ENCODE data around the gene RPP38.

Gene RPP38

GRCh38 chr10:15075421-15075820 is 21.7 kb upstream of the RPP38 start:
- Histone ChIP-seq H3K27ac (ENCODE audit: low read length) (no peak overlapping the region), H3K36me3 (ENCODE audit: control insufficient read depth in 2 of 2, insufficient read depth in 2 of 2, low read length in 2 of 2) (no peaks in the 10 kb centered on the region), H3K9me3 (ENCODE audit: control insufficient read depth in 2 of 2, low read length in 2 of 2) (no peaks in the 10 kb centered on the region), H3K4me3 (ENCODE audit: low read length in 2 of 2) (no peak overlapping the region), H3K9ac (ENCODE audit: low read length in 2 of 2) (no peak overlapping the region), H3K4me1 (ENCODE audit: control insufficient read depth, insufficient read depth, low read length) (no peaks in the 10 kb centered on the region), H3K27me3 (ENCODE audit: control insufficient read depth in 1 of 2, insufficient read depth in 2 of 2, low read length in 2 of 2) (no peaks in the 10 kb centered on the region)

GRCh38 chr10:15083674-15084501 is 13.3 kb upstream of the RPP38 start:
- no peaks in the 10 kb centered on the region for H3K9me3 ChIP-seq (ENCODE audit: control insufficient read depth in 2 of 2, low read length in 2 of 2)
- H3K27me3 ChIP-seq (ENCODE audit: control insufficient read depth in 1 of 2, insufficient read depth in 2 of 2, low read length in 2 of 2): no peaks in the 10 kb centered on the region
- H3K9ac ChIP-seq (ENCODE audit: low read length in 2 of 2): peak overlapping the region; percentile 55 to 65
- peak overlapping the region; percentile 74 to 81 for H3K4me3 ChIP-seq (ENCODE audit: low read length in 2 of 2)
- no peaks in the 10 kb centered on the region for H3K36me3 ChIP-seq (ENCODE audit: control insufficient read depth in 2 of 2, insufficient read depth in 2 of 2, low read length in 2 of 2)
- peaks cover 16% of the 10 kb centered on the region for H3K4me1 ChIP-seq (ENCODE audit: control insufficient read depth, insufficient read depth, low read length)
- H3K27ac ChIP-seq (ENCODE audit: low read length): peak overlapping the region; percentile 0

GRCh38 chr10:15084502-15084922 is 12.6 kb upstream of the RPP38 start:
- Histone ChIP-seq H3K27ac (ENCODE audit: low read length) (peak overlapping the region; percentile 0), H3K4me3 (ENCODE audit: low read length in 2 of 2) (peak overlapping the region; percentile 74 to 81), H3K9me3 (ENCODE audit: control insufficient read depth in 2 of 2, low read length in 2 of 2) (no peaks in the 10 kb centered on the region), H3K4me1 (ENCODE audit: control insufficient read depth, insufficient read depth, low read length) (peaks cover 16% of the 10 kb centered on the region), H3K36me3 (ENCODE audit: control insufficient read depth in 2 of 2, insufficient read depth in 2 of 2, low read length in 2 of 2) (no peaks in the 10 kb centered on the region), H3K27me3 (ENCODE audit: control insufficient read depth in 1 of 2, insufficient read depth in 2 of 2, low read length in 2 of 2) (no peaks in the 10 kb centered on the region), H3K9ac (ENCODE audit: low read length in 2 of 2) (peak overlapping the region; percentile 55 to 65)

- peak within 1 kb of the TSS; percentile 36 to 77 for H3K4me3 ChIP-seq (ENCODE audit: low read length in 2 of 2)
- H3K27me3 ChIP-seq (ENCODE audit: control insufficient read depth in 1 of 2, insufficient read depth in 2 of 2, low read length in 2 of 2): peaks cover 3 to 4% of the 10 kb centered on the region in 2 donors
- H3K9me3 ChIP-seq (ENCODE audit: control insufficient read depth in 2 of 2, low read length in 2 of 2): no peaks in the 10 kb centered on the region
- peaks cover 16% of the 10 kb centered on the region for H3K4me1 ChIP-seq (ENCODE audit: control insufficient read depth, insufficient read depth, low read length)
- H3K9ac ChIP-seq (ENCODE audit: low read length in 2 of 2): no peak within 1 kb of the TSS
- no peaks in the 10 kb centered on the region for H3K36me3 ChIP-seq (ENCODE audit: control insufficient read depth in 2 of 2, insufficient read depth in 2 of 2, low read length in 2 of 2)
- H3K27ac ChIP-seq (ENCODE audit: low read length): no peak within 1 kb of the TSS
Observed at GRCh38 chr10:15088428-15089261, 8.5 kb upstream of the RPP38 start, which contains the start of gene ACBD7. TSS of gene ACBD7 (minus strand) at chr10:15088776. CDS start at chr10:15088728, 48 bp downstream.

- Histone ChIP-seq H3K4me1 (ENCODE audit: control insufficient read depth, insufficient read depth, low read length) (peaks cover 8% of the 10 kb centered on the region), H3K9me3 (ENCODE audit: control insufficient read depth in 2 of 2, low read length in 2 of 2) (no peaks in the 10 kb centered on the region), H3K9ac (ENCODE audit: low read length in 2 of 2) (no peak overlapping the region), H3K27ac (ENCODE audit: low read length) (no peak overlapping the region), H3K4me3 (ENCODE audit: low read length in 2 of 2) (no peak overlapping the region), H3K36me3 (ENCODE audit: control insufficient read depth in 2 of 2, insufficient read depth in 2 of 2, low read length in 2 of 2) (no peaks in the 10 kb centered on the region), H3K27me3 (ENCODE audit: control insufficient read depth in 1 of 2, insufficient read depth in 2 of 2, low read length in 2 of 2) (peaks cover 3 to 4% of the 10 kb centered on the region in 2 donors)
Observed at GRCh38 chr10:15091418-15091817, 5.7 kb upstream of the RPP38 start.

- no peak overlapping the region for H3K27ac ChIP-seq (ENCODE audit: low read length)
- H3K4me3 ChIP-seq (ENCODE audit: low read length in 2 of 2): no peak overlapping the region
- no peaks in the 10 kb centered on the region for H3K9me3 ChIP-seq (ENCODE audit: control insufficient read depth in 2 of 2, low read length in 2 of 2)
- peaks cover 3 to 4% of the 10 kb centered on the region in 2 donors for H3K27me3 ChIP-seq (ENCODE audit: control insufficient read depth in 1 of 2, insufficient read depth in 2 of 2, low read length in 2 of 2)
- H3K36me3 ChIP-seq (ENCODE audit: control insufficient read depth in 2 of 2, insufficient read depth in 2 of 2, low read length in 2 of 2): no peaks in the 10 kb centered on the region
- no peak overlapping the region for H3K9ac ChIP-seq (ENCODE audit: low read length in 2 of 2)
- peaks cover 13% of the 10 kb centered on the region for H3K4me1 ChIP-seq (ENCODE audit: control insufficient read depth, insufficient read depth, low read length)
Observed at GRCh38 chr10:15092855-15093408, 4.2 kb upstream of the RPP38 start.

DNA sequence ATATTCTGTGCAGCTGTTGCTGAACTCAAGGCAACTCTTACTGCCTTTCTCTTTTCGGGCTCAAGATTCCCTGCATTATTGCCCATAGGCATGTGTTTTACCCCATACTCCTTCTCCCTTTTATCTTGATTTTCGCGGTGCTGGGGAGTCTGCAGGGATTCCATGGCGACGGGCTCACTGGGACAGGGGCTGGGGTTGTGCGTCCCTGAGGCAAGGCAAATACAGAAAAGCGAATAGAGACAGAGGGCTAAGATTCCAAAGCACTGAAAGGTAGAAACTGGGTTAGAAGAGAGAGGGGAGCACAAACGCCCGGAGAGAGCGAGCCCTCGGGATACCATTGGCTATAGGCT is 519 bp upstream of the RPP38 start:
- peaks cover 0 to 2% of the 10 kb centered on the region in 2 donors for H3K27me3 ChIP-seq (ENCODE audit: control insufficient read depth in 1 of 2, insufficient read depth in 2 of 2, low read length in 2 of 2)
- peak overlapping the region; percentile 91 to 97 for H3K9ac ChIP-seq (ENCODE audit: low read length in 2 of 2)
- no peaks in the 10 kb centered on the region for H3K9me3 ChIP-seq (ENCODE audit: control insufficient read depth in 2 of 2, low read length in 2 of 2)
- peaks cover 0 to 2% of the 10 kb centered on the region in 2 donors for H3K36me3 ChIP-seq (ENCODE audit: control insufficient read depth in 2 of 2, insufficient read depth in 2 of 2, low read length in 2 of 2)
- peak overlapping the region; percentile 87 to 95 for H3K4me3 ChIP-seq (ENCODE audit: low read length in 2 of 2)
- peak overlapping the region; percentile 92 for H3K27ac ChIP-seq (ENCODE audit: low read length)
- peaks cover 23% of the 10 kb centered on the region for H3K4me1 ChIP-seq (ENCODE audit: control insufficient read depth, insufficient read depth, low read length)

GRCh38 chr10:15099886-15100285 is 2.7 kb downstream of the RPP38 start:
- peaks cover 23% of the 10 kb centered on the region for H3K4me1 ChIP-seq (ENCODE audit: control insufficient read depth, insufficient read depth, low read length)

DNA sequence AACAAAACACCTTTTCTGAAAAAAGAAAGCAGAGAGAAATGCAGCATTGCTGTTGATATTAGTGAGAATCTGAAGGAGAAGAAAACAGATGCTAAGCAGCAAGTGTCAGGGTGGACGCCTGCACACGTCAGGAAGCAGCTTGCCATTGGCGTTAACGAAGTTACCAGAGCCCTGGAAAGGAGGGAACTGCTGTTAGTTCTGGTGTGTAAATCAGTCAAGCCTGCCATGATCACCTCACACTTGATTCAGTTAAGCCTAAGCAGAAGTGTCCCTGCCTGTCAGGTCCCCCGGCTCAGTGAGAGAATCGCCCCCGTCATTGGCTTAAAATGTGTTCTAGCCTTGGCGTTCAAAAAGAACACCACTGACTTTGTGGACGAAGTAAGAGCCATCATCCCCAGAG is 6.4 kb downstream of the RPP38 start:
- no peak overlapping the region for H3K27ac ChIP-seq (ENCODE audit: low read length)
- peaks cover 13% of the 10 kb centered on the region for H3K4me1 ChIP-seq (ENCODE audit: control insufficient read depth, insufficient read depth, low read length)
- no peak overlapping the region for H3K4me3 ChIP-seq (ENCODE audit: low read length in 2 of 2)
- H3K9me3 ChIP-seq (ENCODE audit: control insufficient read depth in 2 of 2, low read length in 2 of 2): no peaks in the 10 kb centered on the region
- H3K36me3 ChIP-seq (ENCODE audit: control insufficient read depth in 2 of 2, insufficient read depth in 2 of 2, low read length in 2 of 2): peaks cover 22 to 24% of the 10 kb centered on the region in 2 donors
- H3K27me3 ChIP-seq (ENCODE audit: control insufficient read depth in 1 of 2, insufficient read depth in 2 of 2, low read length in 2 of 2): no peaks in the 10 kb centered on the region
- no peak overlapping the region for H3K9ac ChIP-seq (ENCODE audit: low read length in 2 of 2)

More at GRCh38 chr10:15099886-15100285, 2.7 kb downstream of the RPP38 start:
- Histone ChIP-seq H3K27me3 (ENCODE audit: control insufficient read depth in 1 of 2, insufficient read depth in 2 of 2, low read length in 2 of 2) (no peaks in the 10 kb centered on the region), H3K9me3 (ENCODE audit: control insufficient read depth in 2 of 2, low read length in 2 of 2) (no peaks in the 10 kb centered on the region), H3K4me3 (ENCODE audit: low read length in 2 of 2) (no peak overlapping the region), H3K27ac (ENCODE audit: low read length) (no peak overlapping the region), H3K36me3 (ENCODE audit: control insufficient read depth in 2 of 2, insufficient read depth in 2 of 2, low read length in 2 of 2) (peaks cover 13 to 22% of the 10 kb centered on the region in 2 donors), H3K9ac (ENCODE audit: low read length in 2 of 2) (no peak overlapping the region)

DNA sequence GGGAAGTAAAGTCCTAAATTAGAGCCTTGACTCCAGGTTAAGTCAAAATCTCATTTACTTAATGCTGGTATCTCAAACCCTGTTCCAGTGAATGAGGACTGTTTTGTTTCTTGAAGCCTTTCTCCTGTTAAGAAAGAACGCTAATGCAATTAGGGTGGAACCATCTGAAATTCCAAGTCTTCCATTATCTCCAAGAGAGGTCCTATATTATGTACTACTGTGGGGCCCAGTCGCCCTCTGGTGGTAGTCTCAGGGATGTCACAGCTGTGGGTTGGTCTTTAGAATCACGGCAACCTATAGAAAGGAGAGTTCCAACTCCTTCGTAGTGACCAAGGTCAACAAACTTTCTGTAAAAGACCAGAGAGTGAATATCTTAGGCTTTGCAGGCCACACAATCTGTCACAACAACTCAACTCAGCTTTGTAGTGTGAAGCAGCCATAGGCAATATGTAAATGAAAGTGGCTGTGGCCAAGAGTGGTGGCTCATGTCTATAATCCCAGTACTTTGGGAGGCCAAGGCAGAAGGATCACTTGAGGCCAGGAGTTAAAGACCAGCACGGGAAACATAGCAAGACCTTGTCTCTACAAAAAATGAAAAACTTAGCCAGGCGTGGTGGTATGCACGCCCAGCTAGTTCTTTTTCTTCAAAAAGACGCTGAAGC is 9.3 kb downstream of the RPP38 start:
- H3K9ac ChIP-seq (ENCODE audit: low read length in 2 of 2): no peak overlapping the region
- peaks cover 24 to 31% of the 10 kb centered on the region in 2 donors for H3K36me3 ChIP-seq (ENCODE audit: control insufficient read depth in 2 of 2, insufficient read depth in 2 of 2, low read length in 2 of 2)
- H3K27me3 ChIP-seq (ENCODE audit: control insufficient read depth in 1 of 2, insufficient read depth in 2 of 2, low read length in 2 of 2): no peaks in the 10 kb centered on the region
- H3K9me3 ChIP-seq (ENCODE audit: control insufficient read depth in 2 of 2, low read length in 2 of 2): no peaks in the 10 kb centered on the region
- no peak overlapping the region for H3K27ac ChIP-seq (ENCODE audit: low read length)
- H3K4me3 ChIP-seq (ENCODE audit: low read length in 2 of 2): peak overlapping the region in 1 of 2 donors; percentile 22
- peaks cover 4% of the 10 kb centered on the region for H3K4me1 ChIP-seq (ENCODE audit: control insufficient read depth, insufficient read depth, low read length)

Measured in stomach smooth muscle (tissue), 2 donors.